ENCODE results near the gene TMEM222.

TMEM222 gene

DNA sequence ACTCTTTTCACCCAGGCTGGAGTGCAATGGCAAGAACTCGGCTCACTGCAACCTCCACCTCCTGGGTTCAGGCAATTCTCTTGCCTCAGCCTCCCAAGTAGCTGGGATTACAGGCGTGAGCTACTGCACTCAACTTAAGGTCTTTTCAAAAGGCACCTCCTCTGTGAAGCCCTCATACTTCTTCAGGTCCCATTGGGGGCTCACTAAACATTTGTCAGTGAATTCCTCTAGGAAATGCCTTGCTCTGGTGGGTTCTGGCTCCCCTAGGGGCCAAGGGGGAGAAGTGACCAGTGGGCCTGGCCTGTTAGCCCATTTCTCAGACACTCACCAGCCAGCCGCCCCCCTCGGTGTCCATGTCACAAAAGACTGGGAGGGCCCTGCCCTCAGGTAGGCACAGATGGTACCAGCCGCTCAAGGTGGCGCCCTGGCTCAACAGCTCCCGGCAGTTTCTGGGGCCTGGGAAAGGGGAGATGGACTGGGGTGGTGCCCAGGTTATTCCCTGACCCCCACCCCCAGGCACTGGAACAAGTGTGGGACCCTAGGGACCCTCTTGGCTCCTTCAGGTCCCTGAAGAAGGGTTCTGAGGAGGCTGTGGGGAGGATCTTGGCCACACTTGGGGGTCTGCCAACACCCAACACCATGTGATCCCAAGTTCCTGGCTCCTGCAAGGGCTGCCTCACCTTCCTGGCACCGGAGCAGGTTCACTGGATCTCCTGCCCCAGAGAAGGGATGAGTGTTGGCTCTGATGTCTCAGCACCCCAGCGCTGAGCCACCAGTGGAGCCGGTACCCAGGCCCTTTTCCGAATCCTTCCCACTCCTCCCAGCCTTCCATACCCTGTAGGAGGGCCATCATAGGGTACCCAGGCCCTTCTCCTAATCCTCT is 51.1 kb downstream of the TMEM222 start:
- DNase-seq, result no peak

DNA sequence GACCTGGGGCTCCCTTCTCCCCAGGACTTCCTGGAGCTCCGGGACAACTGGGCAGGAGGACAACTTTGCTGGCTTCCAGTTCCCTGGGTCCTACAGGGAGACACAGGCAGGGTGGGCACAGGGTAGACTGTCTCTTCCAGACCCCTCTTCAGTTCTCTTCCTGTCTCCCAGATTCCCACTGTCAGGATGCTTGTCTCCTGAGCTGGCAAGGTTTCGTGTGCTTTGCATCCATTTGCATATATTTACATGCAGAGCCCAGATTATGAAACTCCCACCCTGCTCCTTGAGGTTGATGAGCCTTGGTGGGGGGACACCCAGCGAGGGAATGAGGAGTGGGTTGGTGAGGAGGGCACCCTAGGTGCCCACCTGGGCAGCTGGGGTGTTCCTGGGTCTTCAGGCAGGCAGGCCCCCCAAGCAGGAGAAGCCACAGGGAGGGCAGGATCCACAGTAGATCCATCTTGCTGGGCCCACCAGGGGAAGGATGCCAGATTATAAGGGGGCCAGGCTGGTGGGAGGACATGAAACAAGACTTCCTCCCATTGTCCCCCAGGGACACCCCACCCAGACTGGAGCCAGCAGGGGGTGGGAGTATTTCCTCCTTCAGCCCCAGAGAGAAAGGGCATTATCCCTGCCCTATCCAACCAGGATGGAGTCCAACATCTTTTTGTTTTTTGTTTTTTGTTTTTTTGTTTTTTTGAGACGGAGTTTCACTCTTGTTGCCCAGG is 52.6 kb downstream of the TMEM222 start, which contains the start of gene FCN3:
Gene FCN3, minus strand, starts transcription at position 463 of the 725 bp plus-strand sequence. Its CDS starts 6 bp downstream, at position 457.
- Mint-ChIP-seq H3K27ac (no peak within 1 kb of the TSS), H3K4me1 (peaks cover 20% of the 10 kb centered on the region), H3K9me3 (no peaks in the 10 kb centered on the region), H3K27me3 (ENCODE audit: low read depth, poor library complexity) (peaks cover 13% of the 10 kb centered on the region), H3K4me3 (no peak within 1 kb of the TSS), H3K36me3 (ENCODE audit: low read depth) (no peaks in the 10 kb centered on the region)
- TF ChIP-seq, protein P1, sequence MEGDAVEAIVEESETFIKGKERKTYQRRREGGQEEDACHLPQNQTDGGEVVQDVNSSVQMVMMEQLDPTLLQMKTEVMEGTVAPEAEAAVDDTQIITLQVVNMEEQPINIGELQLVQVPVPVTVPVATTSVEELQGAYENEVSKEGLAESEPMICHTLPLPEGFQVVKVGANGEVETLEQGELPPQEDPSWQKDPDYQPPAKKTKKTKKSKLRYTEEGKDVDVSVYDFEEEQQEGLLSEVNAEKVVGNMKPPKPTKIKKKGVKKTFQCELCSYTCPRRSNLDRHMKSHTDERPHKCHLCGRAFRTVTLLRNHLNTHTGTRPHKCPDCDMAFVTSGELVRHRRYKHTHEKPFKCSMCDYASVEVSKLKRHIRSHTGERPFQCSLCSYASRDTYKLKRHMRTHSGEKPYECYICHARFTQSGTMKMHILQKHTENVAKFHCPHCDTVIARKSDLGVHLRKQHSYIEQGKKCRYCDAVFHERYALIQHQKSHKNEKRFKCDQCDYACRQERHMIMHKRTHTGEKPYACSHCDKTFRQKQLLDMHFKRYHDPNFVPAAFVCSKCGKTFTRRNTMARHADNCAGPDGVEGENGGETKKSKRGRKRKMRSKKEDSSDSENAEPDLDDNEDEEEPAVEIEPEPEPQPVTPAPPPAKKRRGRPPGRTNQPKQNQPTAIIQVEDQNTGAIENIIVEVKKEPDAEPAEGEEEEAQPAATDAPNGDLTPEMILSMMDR (IDR thresholded peaks at IDR 0.05), result no peak
- DNase-seq, result no peak

More for the DNA sequence above, 51.1 kb downstream of the TMEM222 start:
- peaks cover 13% of the 10 kb centered on the region for H3K27me3 Mint-ChIP-seq (ENCODE audit: low read depth, poor library complexity)
- no peaks in the 10 kb centered on the region for H3K9me3 Mint-ChIP-seq
- TF ChIP-seq, protein P1 (IDR thresholded peaks at IDR 0.05), result peak; percentile 40
- H3K36me3 Mint-ChIP-seq (ENCODE audit: low read depth), result no peaks in the 10 kb centered on the region
- H3K4me3 Mint-ChIP-seq, result no peak overlapping the region
- no peak overlapping the region for H3K27ac Mint-ChIP-seq
- H3K4me1 Mint-ChIP-seq, result peaks cover 22% of the 10 kb centered on the region

DNA sequence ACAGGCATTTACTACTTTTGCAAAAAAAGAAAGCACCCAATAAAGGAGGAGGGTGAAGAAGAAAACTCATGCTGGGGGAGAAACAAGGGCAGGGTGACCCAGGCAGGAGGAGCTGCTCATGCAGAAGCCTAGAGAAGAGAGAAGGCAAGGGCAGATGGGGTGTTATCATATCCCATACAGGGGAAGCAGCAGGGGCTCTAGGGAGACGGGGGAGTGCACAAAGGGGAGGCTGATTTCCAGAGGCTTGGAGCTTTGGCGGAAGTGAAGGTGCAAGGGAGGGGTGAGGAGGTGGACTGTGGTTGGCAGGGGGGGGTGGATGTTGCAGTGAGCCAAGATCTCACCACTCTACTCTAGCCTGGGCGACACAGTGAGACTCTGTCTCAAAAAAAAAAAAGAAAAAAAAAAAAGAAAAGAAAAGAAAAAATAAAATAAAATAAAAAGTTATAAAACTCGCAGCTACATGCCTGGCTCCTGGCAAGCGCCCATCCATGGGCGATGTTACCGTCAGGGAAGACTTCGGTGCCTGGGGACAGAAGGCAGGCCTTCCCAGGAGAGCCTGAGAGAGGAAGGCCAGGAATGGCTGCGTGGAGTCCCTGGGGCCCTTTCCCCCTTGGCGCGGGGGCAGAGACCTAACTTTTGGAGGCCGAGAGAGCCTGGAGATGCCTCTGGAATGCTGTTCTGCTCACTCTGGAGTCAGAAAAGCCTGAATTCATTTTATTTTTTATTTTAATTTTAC is 56.0 kb downstream of the TMEM222 start:
- Mint-ChIP-seq H3K27me3 (ENCODE audit: low read depth, poor library complexity) (peaks cover 22% of the 10 kb centered on the region), H3K4me1 (peaks cover 17% of the 10 kb centered on the region), H3K9me3 (no peaks in the 10 kb centered on the region), H3K36me3 (ENCODE audit: low read depth) (no peaks in the 10 kb centered on the region), H3K27ac (no peak overlapping the region), H3K4me3 (no peak overlapping the region)
- TF ChIP-seq, protein P1 (IDR thresholded peaks at IDR 0.05), result no peak
- DNase-seq, result no peak

DNA sequence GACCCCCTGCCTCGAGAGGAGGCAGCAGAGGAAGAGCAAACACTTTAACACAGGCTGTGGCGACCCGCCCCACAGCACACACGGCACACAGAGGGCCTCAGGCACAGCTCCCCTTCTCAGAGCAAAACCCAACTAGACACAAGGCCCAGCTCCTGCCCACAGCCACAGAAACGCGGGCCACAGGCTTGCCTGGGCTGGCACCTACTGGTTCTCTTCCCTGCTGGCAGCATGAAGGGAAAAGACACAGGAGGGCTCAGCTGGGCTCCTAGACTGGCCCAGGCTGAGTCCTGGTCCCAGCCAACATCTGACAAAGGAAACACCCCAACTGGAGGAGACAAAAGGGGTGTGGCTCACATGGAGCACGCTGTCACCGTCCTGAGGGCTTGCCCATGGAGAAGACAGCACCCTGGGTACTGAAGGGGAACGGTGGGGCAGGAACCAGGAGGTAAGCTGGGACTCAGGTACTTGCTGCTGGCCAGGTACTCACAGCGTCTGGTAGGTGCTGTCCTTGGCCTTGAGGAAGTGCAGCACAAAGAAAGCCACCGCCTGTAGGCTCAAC is 57.7 kb downstream of the TMEM222 start:
- Mint-ChIP-seq H3K4me3 (no peak overlapping the region), H3K9me3 (no peaks in the 10 kb centered on the region), H3K36me3 (ENCODE audit: low read depth) (no peaks in the 10 kb centered on the region)

DNA sequence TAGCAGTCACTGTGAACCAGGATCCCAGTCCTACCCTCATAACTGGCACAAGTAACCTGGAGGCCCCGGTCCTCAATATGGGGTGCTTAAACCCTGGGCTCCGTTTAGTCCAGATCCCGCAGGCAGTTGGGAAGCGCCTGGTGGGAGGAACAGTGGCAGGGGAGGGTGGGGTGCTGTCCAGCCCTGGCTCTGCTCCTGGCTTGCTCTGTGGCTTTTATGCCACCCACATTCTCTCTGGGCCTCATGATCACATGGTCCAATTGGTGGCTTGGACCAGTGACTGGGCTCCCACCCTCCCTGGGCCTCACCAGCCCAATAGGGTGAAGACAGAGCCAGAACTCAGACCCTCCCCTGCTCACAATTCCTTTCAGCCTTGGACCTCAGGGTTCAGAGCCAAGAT is 58.3 kb downstream of the TMEM222 start:
- Mint-ChIP-seq H3K36me3 (ENCODE audit: low read depth) (no peaks in the 10 kb centered on the region), H3K27ac (no peak overlapping the region)

More for the DNA sequence above, 57.7 kb downstream of the TMEM222 start:
- DNase-seq, result no peak
- Mint-ChIP-seq H3K4me1 (peaks cover 17% of the 10 kb centered on the region), H3K27me3 (ENCODE audit: low read depth, poor library complexity) (peaks cover 34% of the 10 kb centered on the region), H3K27ac (no peak overlapping the region)
- TF ChIP-seq, protein P1 (IDR thresholded peaks at IDR 0.05), result no peak

More for the DNA sequence above, 58.3 kb downstream of the TMEM222 start:
- peaks cover 17% of the 10 kb centered on the region for H3K4me1 Mint-ChIP-seq
- H3K4me3 Mint-ChIP-seq, result no peak overlapping the region
- peaks cover 35% of the 10 kb centered on the region for H3K27me3 Mint-ChIP-seq (ENCODE audit: low read depth, poor library complexity)
- DNase-seq, result no peak
- TF ChIP-seq, protein P1 (IDR thresholded peaks at IDR 0.05), result no peak
- H3K9me3 Mint-ChIP-seq, result no peaks in the 10 kb centered on the region

Data from nephron progenitor cell (in vitro differentiated cells).